NT2/D1 (cell line): Measurements from ENCODE around the gene CARD18.

Source experiments
- DNase-seq: peaks from one replicate; pipeline ENCODE4 v3.0.0-alpha.2; 2011; ENCODE audit warnings: low read depth, low spot score
- H3K27me3 ChIP-seq: 2 replicates; pipeline ENCODE4 v1.6.0; 2011; ENCODE audit warnings: mild to moderate bottlenecking; ENCODE audit not compliant: insufficient read length, insufficient read depth
- H3K36me3 ChIP-seq: 2 replicates; pipeline ENCODE4 v1.6.1; 2011; ENCODE audit warnings: mild to moderate bottlenecking, low read length, mixed read lengths; ENCODE audit not compliant: insufficient read depth, insufficient read length
- H3K4me1 ChIP-seq: 2 replicates; pipeline ENCODE4 v1.5.1; 2011; ENCODE audit not compliant: insufficient read depth, insufficient read length
- H3K4me3 ChIP-seq: 2 replicates; pipeline ENCODE4 v1.5.1; 2011; ENCODE audit warnings: low read depth; ENCODE audit not compliant: insufficient read length
- H3K9ac ChIP-seq: 2 replicates; pipeline ENCODE4 v1.6.0; 2011; ENCODE audit warnings: low read depth; ENCODE audit not compliant: insufficient read length
- H3K9me3 ChIP-seq: 2 replicates; pipeline ENCODE4 v1.5.1; 2011; ENCODE audit warnings: mild to moderate bottlenecking, low read length; ENCODE audit not compliant: insufficient read depth
- SUZ12 ChIP-seq: IDR thresholded peaks from 2 replicates; pipeline ENCODE4 v1.6.1; 2011; ENCODE audit not compliant: insufficient read length, insufficient read depth; ENCODE audit errors: extremely low read depth
- YY1 ChIP-seq: IDR thresholded peaks from 2 replicates; pipeline ENCODE4 v1.6.1; 2011; ENCODE audit not compliant: insufficient read length, insufficient read depth
- ZNF274 ChIP-seq: IDR thresholded peaks from 2 replicates; pipeline ENCODE4 v1.6.1; 2011; ENCODE audit warnings: mild to moderate bottlenecking, low read depth, low read length

Gene CARD18

GRCh38 chr11:105132716-105133511, 6.7 kb downstream of the CARD18 start:
- no peak for DNase-seq
- Histone ChIP-seq H3K36me3 (no peaks in the 10 kb centered on the region), H3K27me3 (no peaks in the 10 kb centered on the region), H3K9ac (no peak overlapping the region), H3K4me3 (no peak overlapping the region), H3K9me3 (no peaks in the 10 kb centered on the region), H3K4me1 (no peaks in the 10 kb centered on the region)
- TF ChIP-seq YY1 (no peak), ZNF274 (no peak), SUZ12 (no peak)

- Histone ChIP-seq H3K9ac (no peak overlapping the region), H3K4me3 (no peak overlapping the region), H3K36me3 (no peaks in the 10 kb centered on the region), H3K9me3 (no peaks in the 10 kb centered on the region), H3K4me1 (no peaks in the 10 kb centered on the region), H3K27me3 (no peaks in the 10 kb centered on the region)
- DNase-seq: no peak
- TF ChIP-seq YY1 (no peak), ZNF274 (no peak), SUZ12 (no peak)
These were observed 9.3 kb downstream of the CARD18 start for GRCh38 chr11:105130189-105130813.

- no peak for DNase-seq
- no peak overlapping the region for H3K9ac ChIP-seq
- no peak for TF ChIP-seq SUZ12
- TF ChIP-seq YY1: no peak
- TF ChIP-seq ZNF274: no peak
- no peaks in the 10 kb centered on the region for H3K4me1 ChIP-seq
- no peaks in the 10 kb centered on the region for H3K27me3 ChIP-seq
- H3K9me3 ChIP-seq: no peaks in the 10 kb centered on the region
- H3K36me3 ChIP-seq: no peaks in the 10 kb centered on the region
- H3K4me3 ChIP-seq: no peak overlapping the region
These were observed 14.8 kb downstream of the CARD18 start for GRCh38 chr11:105124756-105125155.

GRCh38 chr11:105111145-105111944, 28.2 kb downstream of the CARD18 start:
- Histone ChIP-seq H3K27me3 (no peaks in the 10 kb centered on the region), H3K9ac (no peak overlapping the region), H3K4me1 (no peaks in the 10 kb centered on the region), H3K9me3 (no peaks in the 10 kb centered on the region), H3K36me3 (no peaks in the 10 kb centered on the region), H3K4me3 (no peak overlapping the region)
- TF ChIP-seq YY1 (no peak), SUZ12 (no peak), ZNF274 (no peak)
- DNase-seq: no peak

- no peak for DNase-seq
- no peaks in the 10 kb centered on the region for H3K4me1 ChIP-seq
These were observed 28.9 kb downstream of the CARD18 start for GRCh38 chr11:105110688-105111030.

GRCh38 chr11:105109855-105110687, 29.5 kb downstream of the CARD18 start:
- Histone ChIP-seq H3K4me1 (no peaks in the 10 kb centered on the region), H3K9me3 (0 out of 2 replicates have a peak, but pooled peaks cover 7% of the 10 kb centered on the region), H3K9ac (no peak overlapping the region), H3K4me3 (no peak overlapping the region), H3K27me3 (no peaks in the 10 kb centered on the region), H3K36me3 (no peaks in the 10 kb centered on the region)
- DNase-seq: no peak
- TF ChIP-seq ZNF274: no peak
- no peak for TF ChIP-seq YY1
- TF ChIP-seq SUZ12: no peak

More at GRCh38 chr11:105110688-105111030, 28.9 kb downstream of the CARD18 start:
- TF ChIP-seq ZNF274 (no peak), SUZ12 (no peak), YY1 (no peak)
- Histone ChIP-seq H3K36me3 (no peaks in the 10 kb centered on the region), H3K9ac (no peak overlapping the region), H3K9me3 (0 out of 2 replicates have a peak, but pooled peaks cover 3% of the 10 kb centered on the region), H3K27me3 (no peaks in the 10 kb centered on the region), H3K4me3 (no peak overlapping the region)
